PFSK-1 (cell line): ENCODE measurements around the gene DSC2.

ENCODE experiments used
- FOXP2 ChIP-seq: optimal IDR thresholded peaks from 2 replicates; pipeline ENCODE3; 2011; ENCODE audit warnings: borderline replicate concordance, control low read depth, inconsistent platforms; ENCODE audit not compliant: insufficient read depth; ENCODE audit errors: extremely low read length, extremely low read depth
- POLR2AphosphoS5 ChIP-seq: IDR thresholded peaks from 2 replicates; pipeline ENCODE4 v1.6.1; 2012; ENCODE audit warnings: low read depth, mild to moderate bottlenecking, control low read depth, low read length, moderate library complexity
- SIN3A ChIP-seq: IDR thresholded peaks from 2 replicates; pipeline ENCODE4 v1.6.1; 2012; ENCODE audit warnings: mild to moderate bottlenecking, low read length, moderate library complexity, borderline replicate concordance; ENCODE audit not compliant: insufficient read depth
- TAF1 ChIP-seq: IDR thresholded peaks from 2 replicates; pipeline ENCODE4 v1.6.1; 2012; ENCODE audit warnings: low read length, control low read depth, borderline replicate concordance; ENCODE audit not compliant: insufficient read depth
- TF ChIP-seq, protein P1 (sequence below), 2 experiments: IDR thresholded peaks; 2 replicates each; pipeline versions ENCODE4 v1.6.1 to v1.8.0; 2011 to 2012; ENCODE audit warnings: low read depth in 2 of 2, low read length in 2 of 2, control low read depth in 1 of 2, inconsistent platforms in 1 of 2, mild to moderate bottlenecking in 1 of 2, moderate library complexity in 1 of 2; ENCODE audit not compliant: insufficient read depth in 1 of 2

The DSC2 gene

GRCh38 chr18:31066266-31066665 is 36.0 kb downstream of the DSC2 start:
- no peak for TF ChIP-seq POLR2AphosphoS5
- TF ChIP-seq FOXP2, result no peak
- TF ChIP-seq, protein P1, sequence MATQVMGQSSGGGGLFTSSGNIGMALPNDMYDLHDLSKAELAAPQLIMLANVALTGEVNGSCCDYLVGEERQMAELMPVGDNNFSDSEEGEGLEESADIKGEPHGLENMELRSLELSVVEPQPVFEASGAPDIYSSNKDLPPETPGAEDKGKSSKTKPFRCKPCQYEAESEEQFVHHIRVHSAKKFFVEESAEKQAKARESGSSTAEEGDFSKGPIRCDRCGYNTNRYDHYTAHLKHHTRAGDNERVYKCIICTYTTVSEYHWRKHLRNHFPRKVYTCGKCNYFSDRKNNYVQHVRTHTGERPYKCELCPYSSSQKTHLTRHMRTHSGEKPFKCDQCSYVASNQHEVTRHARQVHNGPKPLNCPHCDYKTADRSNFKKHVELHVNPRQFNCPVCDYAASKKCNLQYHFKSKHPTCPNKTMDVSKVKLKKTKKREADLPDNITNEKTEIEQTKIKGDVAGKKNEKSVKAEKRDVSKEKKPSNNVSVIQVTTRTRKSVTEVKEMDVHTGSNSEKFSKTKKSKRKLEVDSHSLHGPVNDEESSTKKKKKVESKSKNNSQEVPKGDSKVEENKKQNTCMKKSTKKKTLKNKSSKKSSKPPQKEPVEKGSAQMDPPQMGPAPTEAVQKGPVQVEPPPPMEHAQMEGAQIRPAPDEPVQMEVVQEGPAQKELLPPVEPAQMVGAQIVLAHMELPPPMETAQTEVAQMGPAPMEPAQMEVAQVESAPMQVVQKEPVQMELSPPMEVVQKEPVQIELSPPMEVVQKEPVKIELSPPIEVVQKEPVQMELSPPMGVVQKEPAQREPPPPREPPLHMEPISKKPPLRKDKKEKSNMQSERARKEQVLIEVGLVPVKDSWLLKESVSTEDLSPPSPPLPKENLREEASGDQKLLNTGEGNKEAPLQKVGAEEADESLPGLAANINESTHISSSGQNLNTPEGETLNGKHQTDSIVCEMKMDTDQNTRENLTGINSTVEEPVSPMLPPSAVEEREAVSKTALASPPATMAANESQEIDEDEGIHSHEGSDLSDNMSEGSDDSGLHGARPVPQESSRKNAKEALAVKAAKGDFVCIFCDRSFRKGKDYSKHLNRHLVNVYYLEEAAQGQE (IDR thresholded peaks at IDR 0.05; ENCODE audit: insufficient read depth in 1 of 2, low read depth in 2 of 2, low read length in 2 of 2), result no peak
- TF ChIP-seq SIN3A, result no peak
- no peak for TF ChIP-seq TAF1

DNA sequence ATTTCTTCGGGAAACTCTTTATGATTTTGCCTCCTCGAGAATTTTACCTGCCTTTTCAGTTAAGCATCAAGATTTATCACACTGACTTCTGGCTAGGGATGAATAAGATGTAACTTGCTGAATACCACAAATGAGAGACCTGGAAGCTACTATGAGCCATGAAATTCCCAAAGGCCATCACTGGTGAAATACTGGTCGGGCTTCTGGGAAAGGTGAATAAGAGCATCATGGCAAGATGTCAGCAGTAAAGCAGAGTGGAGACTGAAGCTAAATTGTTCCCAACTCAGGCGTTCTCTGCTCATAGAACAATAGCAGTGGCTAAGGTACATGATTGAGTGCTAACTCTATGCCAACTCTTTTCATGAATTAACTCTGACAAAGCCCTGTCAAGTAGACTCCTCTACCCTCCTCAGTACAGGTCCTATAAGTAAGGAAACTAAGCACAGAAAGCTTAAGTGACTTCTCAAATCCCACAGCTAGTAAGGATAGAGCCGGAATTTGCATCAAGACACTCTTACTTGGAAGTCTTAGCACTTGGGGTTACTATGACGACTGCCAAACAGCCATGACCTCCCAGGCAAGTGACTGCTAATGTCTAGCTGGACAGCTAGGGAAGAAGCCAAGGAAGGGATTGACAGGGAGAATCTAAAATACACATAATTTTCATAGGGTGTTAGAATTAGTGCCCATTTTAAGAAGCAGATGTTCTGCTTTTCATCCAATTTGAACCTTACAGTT is 37.0 kb downstream of the DSC2 start:
- no peak for TF ChIP-seq FOXP2
- TF ChIP-seq, protein P1 (IDR thresholded peaks at IDR 0.05; ENCODE audit: insufficient read depth in 1 of 2, low read depth in 2 of 2, low read length in 2 of 2), result no peak
- no peak for TF ChIP-seq TAF1
- TF ChIP-seq SIN3A, result no peak
- TF ChIP-seq POLR2AphosphoS5, result no peak

DNA sequence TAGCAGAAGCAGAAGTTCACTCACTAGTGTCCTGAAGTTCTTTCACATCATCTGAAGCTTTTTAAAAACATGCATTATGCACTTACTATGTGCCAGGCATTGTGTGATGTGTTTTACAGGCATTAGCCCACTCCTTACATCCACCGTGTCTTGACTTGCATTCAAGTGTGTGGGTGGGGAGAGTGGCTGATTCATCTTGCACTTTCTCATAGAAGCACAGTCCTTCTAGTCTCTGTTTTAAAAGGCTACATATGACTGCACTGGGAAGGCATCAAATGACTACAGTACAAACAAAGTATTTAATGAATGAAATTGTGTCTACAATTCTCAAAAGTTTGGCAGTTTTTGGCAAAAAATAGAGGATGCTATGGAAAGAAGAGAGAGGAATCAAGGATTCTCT is 38.1 kb downstream of the DSC2 start:
- TF ChIP-seq, protein P1 (IDR thresholded peaks at IDR 0.05; ENCODE audit: insufficient read depth in 1 of 2, low read depth in 2 of 2, low read length in 2 of 2), result no peak
- no peak for TF ChIP-seq POLR2AphosphoS5
- TF ChIP-seq TAF1, result no peak
- no peak for TF ChIP-seq FOXP2
- no peak for TF ChIP-seq SIN3A

DNA sequence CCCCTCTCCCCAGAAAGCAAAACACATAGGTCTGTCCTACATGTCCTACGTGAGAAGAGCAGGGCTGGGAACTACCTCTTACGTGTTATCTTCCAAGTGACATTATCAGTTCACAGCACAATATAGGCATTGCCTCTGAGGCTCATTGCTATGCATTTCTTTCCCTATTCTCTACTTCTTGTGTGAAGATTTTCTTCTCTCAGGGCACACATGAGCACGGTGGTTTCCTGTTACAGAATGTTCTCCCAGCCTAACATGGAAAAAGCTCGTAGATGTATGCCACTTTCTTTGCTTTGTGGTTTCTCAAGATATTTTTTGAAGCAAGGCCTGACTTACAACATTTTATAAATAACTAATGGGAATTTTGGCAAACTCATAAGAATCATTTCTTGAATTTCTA is 40.3 kb downstream of the DSC2 start:
- TF ChIP-seq FOXP2 (no peak), POLR2AphosphoS5 (no peak), TAF1 (no peak), SIN3A (no peak)
- TF ChIP-seq, protein P1 (IDR thresholded peaks at IDR 0.05; ENCODE audit: insufficient read depth in 1 of 2, low read depth in 2 of 2, low read length in 2 of 2), result no peak
